ENCODE data around the gene TBC1D9. TPM values are rescaled to one million over a fixed set of nuclear protein-coding genes. Genes with fewer than 3 reads are reported as not detected.
A peak's percentile ranks its signal among the peaks of the same experiment; 100 is the strongest.

TBC1D9 gene
- total and polyA plus RNA-seq, 7 donors: 1.6 to 5.4 (median 2.1) TPM

DNA sequence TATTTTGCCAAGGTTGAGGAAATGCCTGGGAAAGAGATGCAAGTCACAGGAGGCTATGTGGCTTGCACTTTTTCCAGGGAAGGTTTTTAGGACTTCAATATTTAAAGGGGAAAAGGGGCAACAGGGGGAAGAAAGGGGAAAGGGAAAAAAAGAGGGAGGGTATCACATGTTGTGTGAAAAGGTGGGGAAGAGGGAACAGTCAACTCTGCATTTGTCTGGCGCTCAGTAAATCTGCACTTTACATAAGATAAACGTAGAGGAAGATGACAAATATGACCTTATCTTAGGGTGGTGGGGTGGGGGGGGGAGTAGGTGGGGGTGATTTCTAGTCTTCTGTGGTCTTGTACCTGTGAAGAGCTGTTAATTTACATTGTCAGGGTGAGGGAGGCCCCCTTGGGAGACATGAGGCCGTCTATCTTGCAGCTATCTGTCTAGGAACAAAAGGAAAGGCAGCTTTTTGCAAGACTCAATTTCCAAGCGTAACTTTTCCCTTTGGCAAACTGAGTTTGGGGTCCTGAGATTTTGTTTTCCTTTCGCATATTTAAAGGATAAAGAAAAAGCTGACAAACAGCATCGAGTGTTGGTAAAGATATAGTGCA, 115.9 kb downstream of the TBC1D9 start:
- intact Hi-C loops (cut with DNase I): no loop called here

DNA sequence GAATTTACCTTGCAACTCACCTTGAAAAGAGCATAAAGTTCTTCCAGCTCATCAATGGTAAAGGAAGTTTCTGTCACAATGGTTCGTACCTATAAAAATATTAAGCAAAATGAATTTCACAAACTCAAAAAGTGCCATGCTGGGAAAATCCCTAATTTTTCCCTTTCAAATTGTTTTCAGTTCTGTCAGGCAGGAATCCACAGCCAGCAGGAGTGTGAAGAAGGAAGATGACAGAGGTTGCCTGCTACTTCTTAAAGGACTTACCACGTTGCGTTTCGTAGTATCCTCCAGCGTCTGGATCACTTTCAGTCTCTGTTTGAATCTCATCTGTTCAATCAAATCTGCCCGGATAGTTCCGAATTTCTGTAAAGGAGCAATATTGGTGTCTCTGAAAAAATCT, 117.1 kb downstream of the TBC1D9 start:
- intact Hi-C loops (cut with DNase I): no loop called here
- Histone ChIP-seq H3K36me3 (ENCODE audit: insufficient read depth in 1 of 2, low read depth in 1 of 2) (peaks cover 0 to 9% of the 10 kb centered on the region in 2 donors), H3K4me1 (no peaks in the 10 kb centered on the region), H3K27me3 (ENCODE audit: insufficient read depth in 3 of 3, low read length in 2 of 3) (no peaks in the 10 kb centered on the region), H3K4me3 (no peak overlapping the region), H3K9me3 (no peaks in the 10 kb centered on the region), H3K27ac (no peak overlapping the region)
- DNase-seq (no peak), ATAC-seq (no peak)
- WGBS, 3 donors: 91 to 93% (median 93%) methylated on average over 7 of the region's 7 CpGs
- TF ChIP-seq, protein P1, sequence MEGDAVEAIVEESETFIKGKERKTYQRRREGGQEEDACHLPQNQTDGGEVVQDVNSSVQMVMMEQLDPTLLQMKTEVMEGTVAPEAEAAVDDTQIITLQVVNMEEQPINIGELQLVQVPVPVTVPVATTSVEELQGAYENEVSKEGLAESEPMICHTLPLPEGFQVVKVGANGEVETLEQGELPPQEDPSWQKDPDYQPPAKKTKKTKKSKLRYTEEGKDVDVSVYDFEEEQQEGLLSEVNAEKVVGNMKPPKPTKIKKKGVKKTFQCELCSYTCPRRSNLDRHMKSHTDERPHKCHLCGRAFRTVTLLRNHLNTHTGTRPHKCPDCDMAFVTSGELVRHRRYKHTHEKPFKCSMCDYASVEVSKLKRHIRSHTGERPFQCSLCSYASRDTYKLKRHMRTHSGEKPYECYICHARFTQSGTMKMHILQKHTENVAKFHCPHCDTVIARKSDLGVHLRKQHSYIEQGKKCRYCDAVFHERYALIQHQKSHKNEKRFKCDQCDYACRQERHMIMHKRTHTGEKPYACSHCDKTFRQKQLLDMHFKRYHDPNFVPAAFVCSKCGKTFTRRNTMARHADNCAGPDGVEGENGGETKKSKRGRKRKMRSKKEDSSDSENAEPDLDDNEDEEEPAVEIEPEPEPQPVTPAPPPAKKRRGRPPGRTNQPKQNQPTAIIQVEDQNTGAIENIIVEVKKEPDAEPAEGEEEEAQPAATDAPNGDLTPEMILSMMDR (IDR thresholded peaks at IDR 0.05): no peak

More for the DNA sequence above, 115.9 kb downstream of the TBC1D9 start:
- 68 to 85% (median 72%) methylated on average over 6 of the region's 6 CpGs for whole genome bisulfite sequencing, 3 donors
- no peak for ATAC-seq
- Histone ChIP-seq H3K36me3 (ENCODE audit: insufficient read depth in 1 of 2, low read depth in 1 of 2) (peaks cover 0 to 9% of the 10 kb centered on the region in 2 donors), H3K27ac (no peak overlapping the region), H3K4me3 (no peak overlapping the region), H3K4me1 (no peaks in the 10 kb centered on the region), H3K9me3 (no peaks in the 10 kb centered on the region), H3K27me3 (ENCODE audit: insufficient read depth in 3 of 3, low read length in 2 of 3) (no peaks in the 10 kb centered on the region)
- TF ChIP-seq, protein P1 (IDR thresholded peaks at IDR 0.05): no peak
- DNase-seq: no peak

DNA sequence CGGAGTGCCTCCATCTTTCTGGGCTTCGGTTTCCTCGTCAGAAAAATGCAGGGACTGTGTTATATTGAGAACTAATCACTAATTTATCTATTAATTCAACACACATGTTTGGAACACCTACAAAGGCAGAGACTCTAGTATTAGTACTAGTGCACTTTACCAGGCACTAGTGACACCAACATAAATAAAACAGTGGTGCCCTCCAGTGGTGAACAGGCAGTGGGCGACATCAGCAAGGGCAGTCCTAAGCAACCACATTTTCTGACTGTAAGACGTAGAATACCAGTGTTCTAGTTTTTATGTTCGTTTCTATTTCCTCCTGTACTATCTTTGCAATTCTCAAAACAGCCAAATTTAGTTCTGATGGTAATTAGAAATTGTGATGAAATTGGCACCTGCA, 118.3 kb downstream of the TBC1D9 start:
- H3K27me3 ChIP-seq (ENCODE audit: insufficient read depth in 3 of 3, low read length in 2 of 3): no peaks in the 10 kb centered on the region
- no peaks in the 10 kb centered on the region for H3K9me3 ChIP-seq
- 69 to 87% (median 84%) methylated on average over 6 of the region's 6 CpGs for WGBS, 3 donors
- H3K4me1 ChIP-seq: no peaks in the 10 kb centered on the region
- TF ChIP-seq, protein P1 (IDR thresholded peaks at IDR 0.05): peak; percentile 13
- ATAC-seq: no peak
- intact Hi-C loops (cut with DNase I): no loop called here
- H3K36me3 ChIP-seq (ENCODE audit: insufficient read depth in 1 of 2, low read depth in 1 of 2): peaks cover 0 to 13% of the 10 kb centered on the region in 2 donors
- no peak overlapping the region for H3K4me3 ChIP-seq
- no peak for DNase-seq
- no peak overlapping the region for H3K27ac ChIP-seq

DNA sequence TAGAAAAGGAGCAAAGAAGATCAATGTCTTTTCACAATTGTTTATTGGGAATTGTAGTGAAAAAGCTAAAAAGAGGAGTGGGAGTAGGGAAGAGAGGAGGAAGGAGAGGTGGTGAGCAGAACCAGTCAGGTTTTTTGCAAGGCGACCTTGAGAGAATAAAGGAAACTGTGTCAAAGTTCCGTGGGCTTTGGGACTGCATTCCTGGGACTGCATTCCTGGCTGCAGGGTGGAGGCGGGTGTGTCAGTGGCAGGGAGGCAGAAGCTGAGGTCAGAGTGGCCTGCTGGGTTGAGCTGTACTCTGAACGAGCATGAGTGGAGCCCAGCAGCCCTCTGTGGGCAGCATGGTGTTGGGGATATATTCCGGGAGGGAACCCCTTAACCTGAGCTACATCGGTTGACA, 120.6 kb downstream of the TBC1D9 start:
- ATAC-seq: no peak
- DNase-seq: peak in 1 of 2 donors; percentile 32
- no peaks in the 10 kb centered on the region for H3K27me3 ChIP-seq (ENCODE audit: insufficient read depth in 3 of 3, low read length in 2 of 3)
- TF ChIP-seq, protein P1 (IDR thresholded peaks at IDR 0.05): no peak
- intact Hi-C loops (cut with DNase I): no loop called here
- no peaks in the 10 kb centered on the region for H3K9me3 ChIP-seq
- H3K4me3 ChIP-seq: no peak overlapping the region
- peaks cover 0 to 16% of the 10 kb centered on the region in 2 donors for H3K36me3 ChIP-seq (ENCODE audit: insufficient read depth in 1 of 2, low read depth in 1 of 2)
- 64 to 67% (median 64%) methylated on average over 6 of the region's 6 CpGs for WGBS, 3 donors
- H3K4me1 ChIP-seq: no peaks in the 10 kb centered on the region
- no peak overlapping the region for H3K27ac ChIP-seq

DNA sequence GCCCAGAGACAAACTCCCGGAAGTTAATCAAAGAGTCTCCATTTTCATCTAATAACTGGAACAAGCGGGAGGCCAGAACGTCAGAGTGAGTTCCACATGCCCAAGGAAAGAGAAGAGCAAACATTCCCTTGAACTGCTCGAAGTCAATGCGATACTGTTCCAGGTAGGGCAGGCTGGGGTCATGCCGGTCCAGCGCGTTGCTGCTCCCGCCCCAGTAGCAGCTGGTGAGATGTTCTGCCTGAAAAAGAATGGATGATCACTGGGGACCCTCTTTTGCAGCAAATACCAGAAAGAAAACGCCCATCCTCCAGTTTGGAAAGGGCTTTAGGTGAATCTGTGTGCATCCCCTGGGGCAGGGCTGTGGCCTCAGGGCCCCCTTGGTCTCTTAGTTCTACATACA, 122.2 kb downstream of the TBC1D9 start:
- ATAC-seq (no peak), DNase-seq (no peak)
- no peaks in the 10 kb centered on the region for H3K27me3 ChIP-seq (ENCODE audit: insufficient read depth in 3 of 3, low read length in 2 of 3)
- TF ChIP-seq, protein P1 (IDR thresholded peaks at IDR 0.05): no peak
- no peaks in the 10 kb centered on the region for H3K4me1 ChIP-seq
- no peaks in the 10 kb centered on the region for H3K9me3 ChIP-seq
- WGBS, 3 donors: 91 to 94% (median 92%) methylated on average over 10 of the region's 10 CpGs
- intact Hi-C loops (cut with DNase I): no loop called here
- H3K4me3 ChIP-seq: no peak overlapping the region
- peaks cover 0 to 13% of the 10 kb centered on the region in 2 donors for H3K36me3 ChIP-seq (ENCODE audit: insufficient read depth in 1 of 2, low read depth in 1 of 2)
- no peak overlapping the region for H3K27ac ChIP-seq

Measured in psoas muscle (tissue), 8 donors.